GM12878 (cell line): ENCODE results near the gene RINT1.

ENCODE experiments used
- BCLAF1 ChIP-seq: fragments of 450-650 bp; IDR thresholded peaks from 2 replicates; pipeline ENCODE4 v1.6.1; 2017; ENCODE audit warnings: antibody characterized with exemption, mild to moderate bottlenecking, moderate library complexity
- CEBPB ChIP-seq, 2 experiments: fragments of 150-350 bp in 1 of 2; IDR thresholded peaks; 2 replicates each; pipeline ENCODE4 v1.6.1; 2012 to 2014; ENCODE audit warnings: low read depth in 2 of 2, low read length in 2 of 2, borderline replicate concordance in 1 of 2, inconsistent platforms in 1 of 2
- CTCF ChIP-seq, 3 experiments: IDR thresholded peaks in 2 of 3; conservative IDR thresholded peaks in 1 of 3; 2 replicates each; pipeline ENCODE4 v1.5.1; 2011; ENCODE audit warnings: low read depth in 3 of 3, low read length in 3 of 3, mild to moderate bottlenecking in 3 of 3, control low read depth in 2 of 3, moderate library complexity in 2 of 3, inconsistent platforms in 1 of 3, mixed read lengths in 1 of 3; ENCODE audit not compliant: control insufficient read depth in 2 of 3, insufficient read depth in 1 of 3; ENCODE audit errors: extremely low read depth in 1 of 3
- FOS ChIP-seq: IDR thresholded peaks from 3 replicates; pipeline ENCODE4 v1.6.1; 2011; ENCODE audit warnings: borderline replicate concordance; ENCODE audit not compliant: insufficient read length; ENCODE audit errors: extremely low read depth
- POLR2AphosphoS2 ChIP-seq: IDR thresholded peaks from 2 replicates; pipeline ENCODE4 v1.6.1; 2011; ENCODE audit warnings: low read depth, mild to moderate bottlenecking, low read length, improper control_type of control experiment, moderate library complexity
- YBX1 ChIP-seq: fragments of 450-650 bp; IDR thresholded peaks from 2 replicates; pipeline ENCODE4 v1.6.1; 2016; ENCODE audit warnings: antibody characterized with exemption

DNA sequence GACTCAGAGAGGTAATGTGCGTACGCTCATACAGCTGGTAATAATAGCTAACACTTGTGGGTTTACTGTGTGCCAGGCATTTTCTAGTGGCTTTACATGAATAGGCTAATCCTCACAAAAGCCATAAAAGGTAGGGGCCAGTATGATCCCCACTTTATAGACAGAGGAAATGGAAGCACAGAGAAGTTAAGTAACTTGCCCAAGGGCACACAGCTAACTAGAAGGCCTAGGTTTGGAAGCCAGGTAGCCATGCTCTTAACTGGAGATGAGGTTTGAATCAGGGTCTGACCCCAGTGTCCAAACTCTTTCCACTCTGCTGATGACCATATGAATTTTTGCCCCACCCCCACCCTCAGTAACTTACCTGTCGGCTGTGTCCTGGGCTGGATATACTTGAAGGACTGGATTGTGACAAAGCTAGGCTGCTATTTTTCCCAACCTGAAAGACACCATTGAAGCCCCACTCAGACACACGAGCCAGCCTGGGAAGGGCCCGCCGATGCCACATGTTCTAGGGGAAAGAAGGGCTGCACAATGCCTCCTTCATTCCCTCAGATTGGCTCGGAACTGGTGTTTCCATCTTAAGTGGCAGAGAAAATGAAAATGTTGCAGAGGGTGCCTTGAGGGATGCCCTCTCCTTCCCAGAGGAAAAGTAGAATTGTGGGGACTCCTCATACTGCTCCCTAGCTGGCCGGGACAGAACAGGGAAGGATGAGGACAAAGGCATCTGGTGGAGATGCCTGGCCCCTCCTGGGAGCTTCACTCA is 78.3 kb downstream of the RINT1 start:
- no peak for TF ChIP-seq CEBPB (IDR thresholded peaks at IDR 0.05; ENCODE audit: borderline replicate concordance in 1 of 2, low read depth in 2 of 2, low read length in 2 of 2)
- TF ChIP-seq CTCF (IDR thresholded peaks at IDR 0.05 in 2 of 3, conservative IDR thresholded peaks at IDR 0.05 in 1 of 3; ENCODE audit: control insufficient read depth in 2 of 3, extremely low read depth in 1 of 3, insufficient read depth in 1 of 3, low read depth in 3 of 3, low read length in 3 of 3), result no peak
- no peak for TF ChIP-seq FOS
- TF ChIP-seq YBX1, result no peak
- no peak for TF ChIP-seq POLR2AphosphoS2
- TF ChIP-seq BCLAF1, result no peak
